ENCODE data around the gene CRACR2B.

Gene CRACR2B

GRCh38 chr11:849951-850774 lies 22.4 kb downstream of the CRACR2B start:
- peak overlapping the region; percentile 72 for H3K4me3 ChIP-seq
- H3K4me1 ChIP-seq, result peaks cover 88% of the 10 kb centered on the region
- no peaks in the 10 kb centered on the region for H3K27me3 ChIP-seq
- H4K20me1 ChIP-seq, result peaks cover 87% of the 10 kb centered on the region
- H3K9me3 ChIP-seq, result no peaks in the 10 kb centered on the region
- H3K4me2 ChIP-seq, result peak overlapping the region; percentile 98
- H3K36me3 ChIP-seq, result no peaks in the 10 kb centered on the region
- TF ChIP-seq Cebpa-rat (IDR thresholded peaks at IDR 0.05), result no peak
- H3K27ac ChIP-seq, result no peak overlapping the region
- peak overlapping the region; percentile 61; the same call in 1 of the 2 replicates for H3K9ac ChIP-seq

- no peaks in the 10 kb centered on the region for H3K36me3 ChIP-seq
- no peak for TF ChIP-seq Cebpa-rat (IDR thresholded peaks at IDR 0.05)
- no peaks in the 10 kb centered on the region for H3K9me3 ChIP-seq
- H3K27ac ChIP-seq, result no peak overlapping the region
- H3K9ac ChIP-seq, result no peak overlapping the region
- peaks cover 83% of the 10 kb centered on the region for H3K4me1 ChIP-seq
- peak overlapping the region; percentile 72; the same call in 1 of the 2 replicates for H3K4me3 ChIP-seq
- H3K4me2 ChIP-seq, result peak overlapping the region; percentile 98
- no peaks in the 10 kb centered on the region for H3K27me3 ChIP-seq
- peaks cover 87% of the 10 kb centered on the region for H4K20me1 ChIP-seq
Observed at GRCh38 chr11:850775-851763, 23.4 kb downstream of the CRACR2B start.

GRCh38 chr11:852762-853161 lies 25.0 kb downstream of the CRACR2B start:
- Histone ChIP-seq H3K9ac (no peak overlapping the region), H3K27me3 (no peaks in the 10 kb centered on the region), H3K4me3 (no peak overlapping the region), H3K36me3 (no peaks in the 10 kb centered on the region), H3K27ac (peak overlapping the region; percentile 35; the same call in 1 of the 2 replicates), H3K4me1 (peaks cover 86% of the 10 kb centered on the region), H4K20me1 (peaks cover 93% of the 10 kb centered on the region), H3K4me2 (peak overlapping the region; percentile 55), H3K9me3 (no peaks in the 10 kb centered on the region)
- TF ChIP-seq Cebpa-rat (IDR thresholded peaks at IDR 0.05), result no peak

GRCh38 chr11:853682-854448 lies 26.1 kb downstream of the CRACR2B start:
- Histone ChIP-seq H3K4me3 (no peak overlapping the region), H3K36me3 (no peaks in the 10 kb centered on the region), H3K9ac (0 out of 2 replicates have a peak overlapping the region, but pooled peaks have one; percentile 29), H3K9me3 (no peaks in the 10 kb centered on the region), H3K27me3 (no peaks in the 10 kb centered on the region), H3K27ac (0 out of 2 replicates have a peak overlapping the region, but pooled peaks have one; percentile 38), H4K20me1 (peaks cover 89% of the 10 kb centered on the region), H3K4me2 (peak overlapping the region; percentile 55), H3K4me1 (peaks cover 81% of the 10 kb centered on the region)
- TF ChIP-seq Cebpa-rat (IDR thresholded peaks at IDR 0.05), result no peak

- no peaks in the 10 kb centered on the region for H3K9me3 ChIP-seq
- peak overlapping the region; percentile 55 for H3K4me2 ChIP-seq
- no peak overlapping the region for H3K4me3 ChIP-seq
- no peaks in the 10 kb centered on the region for H3K36me3 ChIP-seq
- peak overlapping the region; percentile 29; the same call in 1 of the 2 replicates for H3K9ac ChIP-seq
- TF ChIP-seq Cebpa-rat (IDR thresholded peaks at IDR 0.05), result no peak
- H3K4me1 ChIP-seq, result peaks cover 86% of the 10 kb centered on the region
- H3K27ac ChIP-seq, result peak overlapping the region; percentile 38; the same call in 1 of the 2 replicates
- peaks cover 92% of the 10 kb centered on the region for H4K20me1 ChIP-seq
- H3K27me3 ChIP-seq, result no peaks in the 10 kb centered on the region
Observed at GRCh38 chr11:854601-855329, 27.0 kb downstream of the CRACR2B start.

GRCh38 chr11:855330-855674 lies 27.6 kb downstream of the CRACR2B start:
- Histone ChIP-seq H3K27me3 (no peaks in the 10 kb centered on the region), H3K27ac (no peak overlapping the region), H3K9ac (no peak overlapping the region), H3K36me3 (no peaks in the 10 kb centered on the region), H3K4me3 (no peak overlapping the region), H4K20me1 (peaks cover 92% of the 10 kb centered on the region), H3K4me1 (peaks cover 86% of the 10 kb centered on the region), H3K9me3 (no peaks in the 10 kb centered on the region), H3K4me2 (no peak overlapping the region)
- TF ChIP-seq Cebpa-rat (IDR thresholded peaks at IDR 0.05), result no peak

- no peaks in the 10 kb centered on the region for H3K27me3 ChIP-seq
- peak overlapping the region; percentile 65; the same call in 1 of the 2 replicates for H3K4me2 ChIP-seq
- no peak for TF ChIP-seq Cebpa-rat (IDR thresholded peaks at IDR 0.05)
- no peak overlapping the region for H3K9ac ChIP-seq
- peaks cover 92% of the 10 kb centered on the region for H4K20me1 ChIP-seq
- H3K27ac ChIP-seq, result no peak overlapping the region
- H3K36me3 ChIP-seq, result no peaks in the 10 kb centered on the region
- H3K4me3 ChIP-seq, result no peak overlapping the region
- H3K9me3 ChIP-seq, result no peaks in the 10 kb centered on the region
- peaks cover 86% of the 10 kb centered on the region for H3K4me1 ChIP-seq
Observed at GRCh38 chr11:855796-856195, 28.1 kb downstream of the CRACR2B start.

- Histone ChIP-seq H3K27ac (no peak overlapping the region), H4K20me1 (peaks cover 90% of the 10 kb centered on the region), H3K9me3 (no peaks in the 10 kb centered on the region), H3K9ac (no peak overlapping the region), H3K36me3 (no peaks in the 10 kb centered on the region), H3K4me1 (peaks cover 85% of the 10 kb centered on the region), H3K4me2 (peak overlapping the region; percentile 65), H3K27me3 (no peaks in the 10 kb centered on the region), H3K4me3 (no peak overlapping the region)
- no peak for TF ChIP-seq Cebpa-rat (IDR thresholded peaks at IDR 0.05)
Observed at GRCh38 chr11:856397-856796, 28.7 kb downstream of the CRACR2B start.

Measured in BLaER1 (cell line).